GM18499 (cell line): ENCODE results near the gene TMED10.
"Not testable (repeated sequence)": the region's sequence is repeated elsewhere in the genome, so short reads cannot be mapped to it uniquely, and the experiment has no call there.

ENCODE experiments used
- ATAC-seq: cut with Tn5 transposase; IDR thresholded peaks from one replicate; pipeline ENCODE4 v1.9.1; 2021; ENCODE audit warnings: moderate number of reproducible peaks; ENCODE audit not compliant: insufficient read depth, unreplicated experiment

TMED10 gene

DNA sequence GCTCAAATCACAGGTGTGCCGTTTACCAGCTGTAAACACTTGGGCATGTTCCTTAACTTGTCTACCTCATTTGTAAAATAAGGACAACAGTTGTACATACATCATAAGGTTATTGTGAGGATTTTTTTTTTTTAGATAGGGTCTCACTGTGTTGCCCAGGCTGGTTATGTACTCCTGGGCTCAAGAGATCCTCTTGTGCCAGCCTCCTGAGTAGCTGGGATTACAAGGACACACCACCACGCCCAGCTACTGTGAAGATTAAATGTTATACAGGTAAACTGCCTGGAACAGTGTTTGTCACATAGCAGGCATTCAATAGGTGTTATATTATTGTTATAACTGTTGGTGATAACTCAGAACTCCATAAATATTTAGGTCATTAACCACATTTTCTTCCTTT, 12.7 kb downstream of the TMED10 start:
- ATAC-seq = no peak

- no peak for ATAC-seq
Observed at GRCh38 chr14:75162631-75163030, 13.8 kb downstream of the TMED10 start.

DNA sequence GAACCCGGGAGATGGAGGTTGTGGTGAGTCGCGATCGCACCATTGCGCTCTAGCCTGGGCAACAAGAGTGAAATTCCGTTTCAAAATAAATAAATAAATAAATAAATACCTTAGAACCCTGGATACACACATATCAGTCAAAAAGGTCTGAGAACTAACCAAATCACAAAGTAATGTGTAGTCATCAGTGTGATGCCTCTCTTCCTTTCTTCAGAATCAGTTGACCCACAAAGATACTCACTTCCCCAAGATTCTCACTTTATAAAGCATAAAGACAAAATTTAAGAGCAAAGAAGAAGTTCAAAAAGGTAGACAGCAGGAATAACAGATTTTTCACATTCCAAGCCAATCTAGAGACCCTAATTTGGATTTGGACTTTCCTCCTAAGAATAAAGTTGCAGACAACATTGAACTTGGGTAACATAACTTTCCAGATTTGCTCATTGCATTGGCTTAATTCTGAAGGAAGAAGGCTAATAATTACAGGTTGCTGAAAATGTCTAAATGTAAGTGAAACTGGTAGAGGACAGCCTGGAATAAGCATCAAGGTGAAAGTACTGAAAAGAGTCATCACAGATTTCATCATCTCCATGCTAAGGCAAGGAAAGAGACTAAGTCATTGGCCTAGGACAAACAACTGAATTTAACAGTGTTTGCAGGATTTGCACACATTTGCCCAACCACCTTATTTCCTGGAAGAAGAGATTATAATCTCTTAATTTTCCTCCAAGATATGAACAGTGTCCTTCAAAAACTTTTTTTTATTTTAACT, 17.4 kb downstream of the TMED10 start:
- no peak for ATAC-seq

GRCh38 chr14:75156901-75157300, 19.5 kb downstream of the TMED10 start:
- ATAC-seq = no peak

DNA sequence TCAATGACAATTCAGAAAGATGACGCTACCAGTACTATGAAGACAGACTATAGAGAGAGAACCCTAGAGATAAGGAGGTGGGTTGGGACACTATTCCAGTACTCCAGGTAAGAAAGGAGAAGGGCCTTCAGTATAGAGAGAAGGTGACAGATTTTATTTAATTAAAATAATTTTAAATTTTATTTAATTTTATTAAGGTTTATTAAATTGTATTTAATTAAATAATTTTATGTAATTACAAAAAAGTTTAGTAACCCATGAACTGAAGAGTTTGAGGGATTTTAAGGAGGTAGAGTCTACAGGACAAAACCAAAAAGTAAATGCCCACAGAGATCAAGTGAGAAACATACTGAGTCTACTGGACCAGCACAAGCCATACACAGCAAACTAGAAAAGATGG, 20.3 kb downstream of the TMED10 start:
- no peak for ATAC-seq

GRCh38 chr14:75155169-75155568, 21.2 kb downstream of the TMED10 start:
- ATAC-seq = no peak

- ATAC-seq = no peak
Observed at GRCh38 chr14:75153295-75153694, 23.1 kb downstream of the TMED10 start.

DNA sequence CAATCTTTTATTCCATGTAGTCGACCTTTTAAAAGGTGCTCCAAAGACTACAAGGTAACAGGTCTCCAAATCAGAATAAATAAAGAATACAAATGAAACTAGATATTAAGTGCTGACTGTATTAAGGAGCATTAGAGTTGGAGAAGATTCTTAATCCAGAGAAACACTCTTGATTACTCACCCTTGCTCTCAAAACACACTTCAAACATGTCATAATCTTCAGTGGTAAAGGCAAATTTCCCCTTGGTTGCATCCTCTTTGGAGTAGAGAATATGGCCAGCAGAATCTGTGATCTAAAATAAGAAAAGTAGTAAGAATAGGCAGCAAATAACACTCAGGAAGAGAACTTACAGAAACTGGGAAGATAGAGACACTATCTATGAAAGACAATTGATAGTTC, 24.6 kb downstream of the TMED10 start:
- ATAC-seq = no peak

GRCh38 chr14:75150637-75151036, 25.8 kb downstream of the TMED10 start:
- ATAC-seq = not testable (repeated sequence)

DNA sequence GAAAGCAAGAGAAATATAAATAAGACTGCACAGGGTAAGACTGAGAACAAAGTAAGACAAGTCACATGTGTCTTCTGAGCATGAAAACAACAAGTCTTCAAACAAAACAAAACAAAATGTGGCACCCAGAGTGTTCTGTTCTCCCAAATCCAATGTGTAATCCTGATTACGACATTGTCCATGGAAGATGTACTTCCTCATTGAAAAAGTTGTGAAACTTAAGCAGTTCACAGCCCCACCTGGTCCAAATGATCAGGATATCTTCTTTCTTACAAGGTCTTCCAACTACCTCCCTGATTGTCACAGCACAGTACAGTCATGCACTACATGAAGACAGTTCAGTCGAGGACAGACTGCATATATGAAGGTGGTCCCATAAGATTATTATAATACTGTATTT, 26.3 kb downstream of the TMED10 start:
- ATAC-seq = no peak

DNA sequence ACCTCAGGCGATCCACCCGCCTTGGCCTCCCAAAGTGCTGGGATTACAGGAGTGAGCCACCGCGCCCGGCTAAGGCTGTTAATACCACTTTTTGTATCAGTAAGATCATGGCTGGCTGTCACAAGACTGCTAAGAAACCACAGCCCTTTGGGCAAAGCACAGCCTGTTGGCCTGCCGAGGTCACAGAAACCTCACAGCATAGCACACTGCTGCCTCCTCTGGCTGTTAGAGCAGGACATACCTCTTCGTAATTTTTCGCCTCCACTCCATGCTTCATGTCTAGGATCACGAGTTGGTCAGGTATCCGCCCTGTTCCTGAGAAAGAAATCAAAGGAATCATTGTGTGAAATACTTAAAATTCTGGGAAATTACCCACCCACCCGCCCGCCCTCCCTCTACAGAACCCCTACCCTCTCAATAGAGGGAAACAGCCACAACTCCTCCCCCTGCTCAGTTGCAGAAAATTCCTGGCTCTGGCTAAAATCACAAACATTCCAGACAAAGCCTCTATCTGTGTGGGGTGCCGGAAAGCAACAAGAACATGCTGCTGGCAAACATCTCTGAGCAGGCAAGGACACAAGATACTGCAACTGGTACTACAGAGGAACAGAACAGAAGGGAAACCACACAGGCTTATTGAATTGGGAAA, 28.9 kb downstream of the TMED10 start:
- ATAC-seq = no peak

- ATAC-seq = no peak
Observed at GRCh38 chr14:75144944-75145343, 31.5 kb downstream of the TMED10 start.

GRCh38 chr14:75143761-75144527, 32.5 kb downstream of the TMED10 start:
- ATAC-seq = no peak

DNA sequence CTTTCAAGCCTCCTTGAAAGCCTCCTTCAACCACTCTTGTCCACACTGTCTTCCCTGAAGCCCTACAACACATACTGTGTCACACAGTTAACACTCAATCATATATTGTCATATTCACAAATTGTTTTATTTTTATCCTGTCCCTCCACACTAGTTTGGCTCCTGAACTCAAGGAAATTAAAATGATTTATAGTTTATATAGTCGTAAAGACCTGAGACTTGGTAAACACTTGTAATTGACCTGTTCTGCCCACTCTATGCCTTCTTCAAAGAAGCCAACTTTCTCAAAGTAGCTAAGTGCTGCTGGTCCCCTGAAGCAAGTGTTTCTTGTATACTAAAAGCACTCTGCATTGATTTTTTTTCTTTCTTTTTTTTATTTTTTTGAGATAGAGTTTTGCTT, 33.9 kb downstream of the TMED10 start:
- no peak for ATAC-seq

DNA sequence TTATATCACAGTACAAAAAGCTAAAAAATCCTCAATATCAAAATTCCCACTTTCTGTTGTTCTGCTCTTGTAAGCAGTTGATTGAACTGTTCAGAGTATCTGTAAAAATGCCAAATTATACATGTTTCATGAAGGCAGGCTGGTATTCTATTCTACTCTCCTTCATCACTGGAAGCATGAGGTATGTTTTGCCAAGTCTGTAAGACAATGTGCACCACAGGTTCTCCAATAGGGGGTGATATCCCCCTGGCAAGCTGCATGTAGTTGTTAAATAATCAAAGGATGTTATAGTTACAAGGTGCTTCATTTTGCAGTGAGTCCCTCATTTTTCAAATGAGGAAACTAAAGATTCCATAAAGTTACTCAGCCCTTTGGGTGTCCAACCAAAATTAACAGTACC, 34.4 kb downstream of the TMED10 start:
- ATAC-seq = no peak

DNA sequence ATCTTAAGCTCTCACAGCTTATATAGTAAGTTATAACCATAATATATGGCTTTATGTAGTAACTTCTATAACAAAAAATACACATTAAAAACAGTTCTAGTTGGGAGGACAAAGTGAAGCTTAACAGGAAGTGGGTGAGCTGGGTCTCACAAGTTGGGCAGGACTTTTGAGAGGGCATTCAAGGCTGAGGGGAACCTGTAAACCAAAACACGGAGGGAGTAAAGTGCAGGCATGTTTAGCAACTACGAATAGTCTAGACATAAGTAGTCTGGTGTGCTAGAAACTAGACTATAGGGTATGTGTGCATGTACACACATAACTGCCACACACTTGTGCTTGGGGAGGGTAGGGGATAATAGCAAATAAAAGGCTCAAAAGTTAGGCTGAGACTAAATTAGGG, 35.4 kb downstream of the TMED10 start:
- ATAC-seq = no peak

GRCh38 chr14:75140620-75141019, 35.8 kb downstream of the TMED10 start:
- ATAC-seq = no peak

DNA sequence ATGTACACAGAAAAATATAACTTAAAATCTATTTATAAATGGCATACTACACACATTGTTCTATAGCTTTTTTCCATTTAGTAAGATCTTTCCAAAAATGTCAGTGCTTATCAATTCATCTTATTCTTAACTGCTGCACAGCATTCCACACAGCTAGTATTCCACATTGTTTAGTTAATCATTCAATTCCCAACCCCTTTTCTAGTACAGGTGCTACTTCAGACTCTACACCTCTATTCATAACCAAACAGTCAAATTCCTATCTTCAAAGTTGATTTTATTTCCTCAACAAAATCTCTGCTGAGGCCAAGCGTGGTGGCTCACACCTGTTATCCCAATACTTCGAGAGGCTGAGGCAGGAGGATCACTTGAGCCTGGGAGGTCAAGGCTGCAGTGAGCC, 37.2 kb downstream of the TMED10 start:
- no peak for ATAC-seq

GRCh38 chr14:75138492-75138891, 37.9 kb downstream of the TMED10 start:
- ATAC-seq = no peak

DNA sequence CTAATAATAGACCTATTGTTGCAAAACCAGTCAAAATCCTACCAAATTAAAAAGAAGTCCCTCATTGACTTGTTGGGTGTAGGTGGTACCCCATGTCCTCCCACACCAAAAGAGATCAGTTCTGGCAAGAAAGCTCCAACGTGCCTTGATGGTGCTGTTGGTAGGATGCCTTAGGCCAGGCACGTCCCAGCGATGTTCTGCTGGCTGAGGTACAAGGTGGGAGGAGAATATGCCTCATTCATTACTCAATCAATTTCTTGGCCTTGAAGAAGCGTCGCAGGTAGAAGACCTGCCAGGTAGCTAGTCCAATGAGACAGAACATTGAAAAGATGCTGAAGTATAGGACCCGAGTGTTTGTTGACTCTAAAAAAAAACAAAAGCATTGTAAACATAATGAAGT, 41.8 kb downstream of the TMED10 start:
- no peak for ATAC-seq

- ATAC-seq = no peak
Observed at GRCh38 chr14:75133597-75133996, 42.8 kb downstream of the TMED10 start.
